Raji (cell line): ENCODE measurements around the gene IGF2BP3.

Experiments used
- POLR2A ChIP-seq: IDR thresholded peaks from 2 replicates; pipeline ENCODE4 v1.6.1; 2011; ENCODE audit warnings: low read depth, low read length, control low read depth; ENCODE audit not compliant: insufficient read depth

The IGF2BP3 gene

GRCh38 chr7:23332910-23333612, 137.2 kb downstream of the IGF2BP3 start:
- TF ChIP-seq POLR2A, result no peak

GRCh38 chr7:23332193-23332592, 138.1 kb downstream of the IGF2BP3 start:
- TF ChIP-seq POLR2A, result no peak

GRCh38 chr7:23331132-23331531, 139.2 kb downstream of the IGF2BP3 start:
- TF ChIP-seq POLR2A, result no peak

- no peak for TF ChIP-seq POLR2A
Observed at GRCh38 chr7:23315366-23315765, 154.9 kb downstream of the IGF2BP3 start.

GRCh38 chr7:23308754-23309153, 161.5 kb downstream of the IGF2BP3 start:
- no peak for TF ChIP-seq POLR2A

GRCh38 chr7:23306936-23307521, 163.3 kb downstream of the IGF2BP3 start:
- no peak for TF ChIP-seq POLR2A

GRCh38 chr7:23299770-23300300, 170.5 kb downstream of the IGF2BP3 start:
- no peak for TF ChIP-seq POLR2A

- TF ChIP-seq POLR2A, result peak; percentile 97
Observed at GRCh38 chr7:23298885-23299769, 171.2 kb downstream of the IGF2BP3 start, which contains the start of gene MALSU1. TSS of gene MALSU1 (plus strand) at chr7:23299339. CDS start at chr7:23299353, 14 bp downstream.

GRCh38 chr7:23298141-23298881, 172.0 kb downstream of the IGF2BP3 start:
- TF ChIP-seq POLR2A, result no peak

GRCh38 chr7:23295401-23295697, 174.9 kb downstream of the IGF2BP3 start:
- TF ChIP-seq POLR2A, result no peak

- no peak for TF ChIP-seq POLR2A
Observed at GRCh38 chr7:23294549-23295400, 175.5 kb downstream of the IGF2BP3 start.

- no peak for TF ChIP-seq POLR2A
Observed at GRCh38 chr7:23293500-23294073, 176.7 kb downstream of the IGF2BP3 start.

- no peak for TF ChIP-seq POLR2A
Observed at GRCh38 chr7:23292623-23293022, 177.7 kb downstream of the IGF2BP3 start.
